ENCODE data around the gene ALPP. TPM values are rescaled to one million over a fixed set of nuclear protein-coding genes. Genes with fewer than 3 reads are reported as not detected.
"Not testable (repeated sequence)": the region's sequence is repeated elsewhere in the genome, so short reads cannot be mapped to it uniquely, and the experiment has no call there.

The ALPP gene
- total RNA-seq, 1 donor from 2014 or later = 0.38 TPM

DNA sequence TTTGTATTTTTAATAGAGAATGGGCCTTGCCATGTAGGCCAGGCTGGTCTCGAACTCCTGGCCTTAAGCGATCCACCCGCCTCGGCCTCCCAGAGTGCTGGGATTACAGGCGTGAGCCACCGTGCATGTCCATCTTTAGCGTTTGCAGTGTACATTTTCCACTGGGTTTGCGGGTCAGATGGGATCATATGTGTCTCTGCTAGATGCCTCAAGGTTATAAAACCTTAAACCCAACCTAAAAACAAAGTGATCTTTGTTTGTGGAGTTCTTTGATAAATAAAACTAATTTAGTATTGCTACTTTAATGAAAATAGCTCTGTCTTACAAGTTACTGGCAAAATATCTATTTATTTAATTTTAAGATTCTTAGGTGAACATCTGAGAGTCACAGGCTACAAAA is 15.0 kb downstream of the ALPP start:
- TF ChIP-seq CTCF (IDR thresholded peaks at IDR 0.05) = no peak
- ChIA-PET POLR2A (no interaction called here), CTCF (no interaction called here)
- Mint-ChIP-seq H3K36me3 (ENCODE audit: low read depth) (no peaks in the 10 kb centered on the region), H3K4me3 (no peak overlapping the region), H3K9me3 (no peaks in the 10 kb centered on the region), H3K27ac (no peak overlapping the region), H3K4me1 (no peaks in the 10 kb centered on the region), H3K27me3 (peaks cover 21% of the 10 kb centered on the region)
- DNase-seq (no peak), ATAC-seq (ENCODE audit: low read depth) (no peak)
- intact Hi-C loops (cut with micrococcal nuclease) = no loop called here

- H3K4me3 Mint-ChIP-seq; CTCF ChIA-PET; H3K27ac Mint-ChIP-seq; H3K9me3 Mint-ChIP-seq; H3K36me3 Mint-ChIP-seq (ENCODE audit: low read depth); DNase-seq; ATAC-seq (ENCODE audit: low read depth); POLR2A ChIA-PET; intact Hi-C loops (cut with micrococcal nuclease); H3K4me1 Mint-ChIP-seq: not testable (repeated sequence)
- peaks cover 19% of the 10 kb centered on the region for H3K27me3 Mint-ChIP-seq
Measured at GRCh38 chr2:232394431-232394830, 15.9 kb downstream of the ALPP start.

DNA sequence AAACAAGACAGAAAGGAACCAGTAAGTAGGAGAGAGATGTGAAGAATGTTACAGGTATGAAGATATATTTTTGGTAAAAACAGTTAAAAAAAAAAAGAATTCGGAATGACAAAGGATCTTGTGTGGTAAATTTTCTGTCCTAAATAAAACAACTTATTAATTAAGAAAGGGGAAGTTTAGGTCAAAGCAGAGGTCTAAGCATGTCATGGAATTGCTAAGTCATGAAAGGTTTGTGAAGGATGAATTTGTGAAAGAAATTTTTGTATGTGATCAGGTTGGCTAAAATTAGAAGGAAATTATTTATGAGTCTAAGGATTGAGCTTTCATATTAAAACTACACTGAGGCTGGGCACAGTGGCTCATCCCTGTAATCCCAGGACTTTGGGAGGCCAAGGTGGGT is 17.0 kb downstream of the ALPP start:
- Mint-ChIP-seq H3K36me3 (ENCODE audit: low read depth) (no peaks in the 10 kb centered on the region), H3K4me1 (no peaks in the 10 kb centered on the region), H3K9me3 (no peaks in the 10 kb centered on the region), H3K27me3 (peaks cover 15% of the 10 kb centered on the region), H3K27ac (no peak overlapping the region), H3K4me3 (no peak overlapping the region)
- ChIA-PET POLR2A (no interaction called here), CTCF (no interaction called here)
- intact Hi-C loops (cut with micrococcal nuclease) = no loop called here
- DNase-seq (no peak), ATAC-seq (ENCODE audit: low read depth) (no peak)
- no peak for TF ChIP-seq CTCF (IDR thresholded peaks at IDR 0.05)

- Mint-ChIP-seq H3K27me3 (peaks cover 10% of the 10 kb centered on the region), H3K36me3 (ENCODE audit: low read depth) (no peaks in the 10 kb centered on the region), H3K4me3 (no peak overlapping the region), H3K27ac (no peak overlapping the region), H3K9me3 (no peaks in the 10 kb centered on the region), H3K4me1 (no peaks in the 10 kb centered on the region)
- no peak for TF ChIP-seq CTCF (IDR thresholded peaks at IDR 0.05)
- no peak for DNase-seq
- intact Hi-C loops (cut with micrococcal nuclease) = no loop called here
- no peak for ATAC-seq (ENCODE audit: low read depth)
- CTCF ChIA-PET = no interaction called here
- POLR2A ChIA-PET = no interaction called here
Measured at GRCh38 chr2:232396683-232397082, 18.1 kb downstream of the ALPP start.

- no peak for DNase-seq
- Mint-ChIP-seq H3K27me3 (peaks cover 10% of the 10 kb centered on the region), H3K4me1 (no peaks in the 10 kb centered on the region), H3K36me3 (ENCODE audit: low read depth) (no peaks in the 10 kb centered on the region), H3K27ac (no peak overlapping the region), H3K4me3 (no peak overlapping the region), H3K9me3 (no peaks in the 10 kb centered on the region)
- no peak for ATAC-seq (ENCODE audit: low read depth)
- no peak for TF ChIP-seq CTCF (IDR thresholded peaks at IDR 0.05)
- intact Hi-C loops (cut with micrococcal nuclease) = no loop called here
- POLR2A ChIA-PET = interaction anchor here (0.6 kb wide), 1 partner anchor 642 kb away, joined by 4 read pairs; no protein-coding TSS in a partner anchor
- CTCF ChIA-PET = no interaction called here
Measured at GRCh38 chr2:232398293-232399034, 19.9 kb downstream of the ALPP start.
